CD4-positive, alpha-beta memory T cell (primary cell): Measurements from ENCODE around the gene RETREG3. TPM values are rescaled to one million over a fixed set of nuclear protein-coding genes. Genes with fewer than 3 reads are reported as not detected.

Experiments used
- CTCF ChIA-PET: fragments of 350-600 bp; sonication (Branson Sonifier 250); formaldehyde crosslinking; loops from one replicate; lab custom pipeline; 2021; ENCODE audit warnings: inconsistent platforms; ENCODE audit not compliant: partially characterized antibody; lab: Charles Lee
- POLR2A ChIA-PET: fragments of 350-600 bp; sonication (Branson Sonifier 250); formaldehyde crosslinking; loops from one replicate; lab custom pipeline; 2021; ENCODE audit not compliant: partially characterized antibody; lab: Charles Lee
- DNase-seq, 5 donors: peaks; one replicate each; pipeline versions ENCODE4 v3.0.0 to v3.0.0-alpha.2; 2020 to 2022; ENCODE audit warnings: mixed read lengths in 1 of 5
- H3K27ac ChIP-seq: one replicate; pipeline ENCODE4 v1.7.0; 2013; ENCODE audit warnings: low read depth, low read length
- H3K27me3 ChIP-seq: 2 replicates; pipeline ENCODE4 v1.7.0; 2013; ENCODE audit warnings: mild to moderate bottlenecking, low read length, moderate library complexity; ENCODE audit not compliant: insufficient read depth
- H3K36me3 ChIP-seq: 2 replicates; pipeline ENCODE4 v1.7.0; 2013; ENCODE audit warnings: mild to moderate bottlenecking, low read length, moderate library complexity; ENCODE audit not compliant: insufficient read depth
- H3K4me1 ChIP-seq: 2 replicates; pipeline ENCODE4 v1.7.0; 2013; ENCODE audit warnings: mild to moderate bottlenecking, low read length, moderate library complexity; ENCODE audit not compliant: insufficient read depth
- H3K4me3 ChIP-seq, 2 donors: one replicate each; pipeline ENCODE4 v1.7.0; 2013; ENCODE audit warnings: low read length in 2 of 2, mild to moderate bottlenecking in 1 of 2
- H3K9me3 ChIP-seq, 2 donors: one replicate each; pipeline ENCODE4 v1.7.0; 2013; ENCODE audit warnings: low read length in 2 of 2, control low read depth in 1 of 2; ENCODE audit not compliant: control insufficient read depth in 1 of 2
- H3K27ac Mint-ChIP-seq, 7 donors: one replicate each; pipeline ENCODE4 v1.8.0; 2020 to 2021; ENCODE audit warnings: mixed read lengths in 7 of 7, mild to moderate bottlenecking in 6 of 7, inconsistent platforms in 3 of 7, moderate library complexity in 3 of 7
- H3K27me3 Mint-ChIP-seq, 2 donors: one replicate each; pipeline ENCODE4 v1.8.0; 2020 to 2021; ENCODE audit warnings: mixed read lengths in 2 of 2
- H3K36me3 Mint-ChIP-seq, 2 donors: one replicate each; pipeline ENCODE4 v1.8.0; 2020 to 2021; ENCODE audit warnings: mixed read lengths in 2 of 2, inconsistent platforms in 1 of 2, mild to moderate bottlenecking in 1 of 2
- H3K4me1 Mint-ChIP-seq, 4 donors: one replicate each; pipeline ENCODE4 v1.8.0; 2020 to 2021; ENCODE audit warnings: mixed read lengths in 4 of 4, mild to moderate bottlenecking in 1 of 4
- H3K4me3 Mint-ChIP-seq, 8 donors: one replicate each; pipeline ENCODE4 v1.8.0; 2020 to 2021; ENCODE audit warnings: mixed read lengths in 8 of 8, mild to moderate bottlenecking in 7 of 8, moderate library complexity in 6 of 8, inconsistent platforms in 3 of 8
- H3K9me3 Mint-ChIP-seq, 8 donors: one replicate each; pipeline ENCODE4 v1.8.0; 2020 to 2021; ENCODE audit warnings: mixed read lengths in 8 of 8, mild to moderate bottlenecking in 5 of 8, inconsistent platforms in 3 of 8, moderate library complexity in 1 of 8
- intact Hi-C: fragments of 100-400 bp; cut with micrococcal nuclease; formaldehyde crosslinking; loops from one replicate; pipeline ENCODE4 v1.15.1; 2023
- polyA plus RNA-seq, 2 donors: library from polyadenylated mRNA; unstranded; fragments of 300-500 nt; fragmentation: Illumina TruSeq; gene quantifications; one replicate each; pipeline ENCODE4 v1.2.3, GENCODE V29; 2021
- total RNA-seq, 2 experiments: library from RNA; stranded (reverse); gene quantifications; one replicate each; pipeline ENCODE4 v1.2.3, GENCODE V29; 2021

RETREG3 gene
- total and polyA plus RNA-seq, 4 experiments from 2014 or later, result 106 to 134 (median 126) TPM

DNA sequence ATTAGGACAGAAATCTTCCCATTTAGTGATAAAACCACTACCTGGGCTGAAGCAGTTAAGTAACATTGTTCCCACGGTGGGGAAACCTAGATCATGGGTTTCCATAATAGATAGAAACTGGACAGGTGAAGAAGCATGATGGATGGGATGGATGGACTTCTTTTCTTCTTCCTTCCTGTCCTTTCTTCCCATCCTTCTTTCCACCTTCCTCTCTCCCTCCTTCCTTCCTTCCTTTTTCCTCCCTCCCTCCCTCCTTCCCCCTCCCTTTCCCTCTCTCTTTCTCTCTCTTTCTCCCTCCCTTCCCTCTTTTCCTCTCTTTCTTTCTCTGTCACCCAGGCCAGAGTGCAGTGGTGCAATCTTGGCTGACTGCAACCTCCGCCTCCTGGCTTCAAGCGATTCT is 34.7 kb downstream of the RETREG3 start:
- H3K9me3 Mint-ChIP-seq, result no peaks in the 10 kb centered on the region
- Histone ChIP-seq H3K9me3 (no peaks in the 10 kb centered on the region), H3K4me1 (peaks cover 21% of the 10 kb centered on the region), H3K27me3 (no peaks in the 10 kb centered on the region), H3K27ac (no peak overlapping the region), H3K36me3 (peaks cover 43% of the 10 kb centered on the region), H3K4me3 (no peak overlapping the region)
- peaks cover 18 to 47% (median 24%) of the 10 kb centered on the region in 4 donors for H3K4me1 Mint-ChIP-seq
- POLR2A ChIA-PET, result interaction anchor here (1.7 to 3.0 kb wide), 2 partner anchors 9 to 34 kb away, joined by 3 to 9 read pairs; partner anchors contain the start of genes RETREG3 and TUBG1
- intact Hi-C loops, result no loop called here
- no peaks in the 10 kb centered on the region for H3K27me3 Mint-ChIP-seq
- peaks cover 31 to 59% of the 10 kb centered on the region in 2 donors for H3K36me3 Mint-ChIP-seq
- CTCF ChIA-PET, result interaction anchor here (0.8 kb wide), 1 partner anchor 11 kb away, joined by 3 read pairs; no protein-coding TSS in a partner anchor
- H3K4me3 Mint-ChIP-seq, result no peak overlapping the region
- no peak for DNase-seq
- H3K27ac Mint-ChIP-seq, result peak overlapping the region in 1 of 7 donors; percentile 65

DNA sequence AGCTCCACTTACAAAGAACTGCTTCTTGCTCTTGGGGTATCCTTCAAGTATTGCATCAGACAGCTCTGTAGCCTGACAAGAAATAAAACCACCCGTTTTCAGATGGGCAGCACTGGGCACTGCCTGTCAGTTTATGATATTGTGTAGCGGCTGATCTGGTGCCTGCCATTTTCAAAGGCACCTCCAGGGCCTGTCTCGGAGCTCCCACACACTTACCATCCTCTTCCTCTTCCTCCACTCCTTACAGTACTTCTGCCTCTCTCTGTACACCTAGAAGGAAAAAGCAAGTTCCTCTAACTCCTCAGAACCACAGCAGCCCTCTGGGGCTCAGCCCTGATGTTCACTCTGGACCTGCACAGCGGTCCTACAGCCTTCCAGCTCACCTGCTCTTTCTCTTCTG is 36.1 kb downstream of the RETREG3 start:
- Mint-ChIP-seq H3K9me3 (no peaks in the 10 kb centered on the region), H3K4me3 (peak overlapping the region in 1 of 8 donors; percentile 29), H3K4me1 (peaks cover 17 to 49% (median 28%) of the 10 kb centered on the region in 4 donors), H3K36me3 (peaks cover 34 to 62% of the 10 kb centered on the region in 2 donors), H3K27me3 (no peaks in the 10 kb centered on the region), H3K27ac (peak overlapping the region in 2 of 7 donors; percentile 46 to 81)
- intact Hi-C loops, result no loop called here
- no peak for DNase-seq
- Histone ChIP-seq H3K36me3 (peaks cover 53% of the 10 kb centered on the region), H3K27me3 (no peaks in the 10 kb centered on the region), H3K9me3 (no peaks in the 10 kb centered on the region), H3K4me3 (no peak overlapping the region), H3K4me1 (peaks cover 26% of the 10 kb centered on the region), H3K27ac (no peak overlapping the region)
- ChIA-PET CTCF (interaction anchor here (1.4 kb wide), 1 partner anchor 25 kb away, joined by 4 read pairs; no protein-coding TSS in a partner anchor), POLR2A (interaction anchor here (1.3 to 3.0 kb wide), 2 partner anchors 36 to 185 kb away, joined by 4 to 9 read pairs; partner anchors contain the start of genes RETREG3, STAT3 and TUBG1)

DNA sequence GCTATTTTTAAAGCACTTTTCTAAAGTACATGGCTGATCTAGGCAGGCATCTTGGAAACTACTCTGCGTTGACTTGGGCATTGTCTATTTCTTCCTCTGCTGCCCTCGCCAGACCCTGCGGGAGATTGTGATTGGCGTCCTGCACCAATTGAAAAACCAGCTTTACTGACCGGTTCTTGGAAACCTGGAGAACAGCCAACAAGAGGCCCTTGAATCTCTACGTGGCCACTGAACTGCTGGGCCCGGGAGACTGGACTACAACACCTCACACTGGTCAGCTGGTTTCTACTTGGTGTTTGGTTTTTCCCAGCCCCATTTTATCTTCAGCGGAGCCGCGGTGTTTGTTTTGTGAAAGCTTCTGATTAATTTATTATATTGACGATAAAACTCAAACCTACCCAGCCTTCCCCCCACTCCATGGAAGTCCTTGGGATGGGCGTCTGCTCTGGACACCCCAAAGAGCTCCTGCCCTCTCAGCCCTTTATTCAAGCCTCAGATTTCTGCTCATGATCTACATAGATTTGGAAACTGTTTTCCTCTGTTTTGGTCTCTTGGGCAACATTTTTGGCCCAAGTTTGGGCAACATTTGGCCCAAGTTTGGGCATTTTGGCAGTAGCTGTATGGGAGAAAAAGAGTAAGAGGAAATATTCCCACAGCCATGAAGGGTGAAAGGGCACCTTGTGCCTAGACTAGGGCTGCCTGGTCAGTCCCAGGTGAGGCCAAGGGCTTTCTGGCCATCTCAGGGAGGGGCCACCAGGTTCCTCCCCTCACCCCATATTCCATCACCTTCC is 37.5 kb downstream of the RETREG3 start:
- Mint-ChIP-seq H3K9me3 (no peaks in the 10 kb centered on the region), H3K27me3 (no peaks in the 10 kb centered on the region), H3K4me3 (peak overlapping the region in 1 of 8 donors; percentile 39), H3K4me1 (peaks cover 16 to 42% (median 28%) of the 10 kb centered on the region in 4 donors), H3K27ac (no peak overlapping the region), H3K36me3 (peaks cover 34 to 67% of the 10 kb centered on the region in 2 donors)
- H3K36me3 ChIP-seq, result peaks cover 53% of the 10 kb centered on the region
- ChIA-PET CTCF (interaction anchor here (0.8 to 1.7 kb wide), 2 partner anchors 8 to 23 kb away, joined by 3 to 4 read pairs; no protein-coding TSS in a partner anchor), POLR2A (interaction anchor here (0.6 kb wide), 1 partner anchor 142 kb away, joined by 3 read pairs; no protein-coding TSS in a partner anchor)
- H3K4me3 ChIP-seq, result no peak overlapping the region
- intact Hi-C loops, result no loop called here
- H3K9me3 ChIP-seq, result no peaks in the 10 kb centered on the region
- H3K27me3 ChIP-seq, result no peaks in the 10 kb centered on the region
- no peak overlapping the region for H3K27ac ChIP-seq
- no peak for DNase-seq
- H3K4me1 ChIP-seq, result peaks cover 28% of the 10 kb centered on the region

DNA sequence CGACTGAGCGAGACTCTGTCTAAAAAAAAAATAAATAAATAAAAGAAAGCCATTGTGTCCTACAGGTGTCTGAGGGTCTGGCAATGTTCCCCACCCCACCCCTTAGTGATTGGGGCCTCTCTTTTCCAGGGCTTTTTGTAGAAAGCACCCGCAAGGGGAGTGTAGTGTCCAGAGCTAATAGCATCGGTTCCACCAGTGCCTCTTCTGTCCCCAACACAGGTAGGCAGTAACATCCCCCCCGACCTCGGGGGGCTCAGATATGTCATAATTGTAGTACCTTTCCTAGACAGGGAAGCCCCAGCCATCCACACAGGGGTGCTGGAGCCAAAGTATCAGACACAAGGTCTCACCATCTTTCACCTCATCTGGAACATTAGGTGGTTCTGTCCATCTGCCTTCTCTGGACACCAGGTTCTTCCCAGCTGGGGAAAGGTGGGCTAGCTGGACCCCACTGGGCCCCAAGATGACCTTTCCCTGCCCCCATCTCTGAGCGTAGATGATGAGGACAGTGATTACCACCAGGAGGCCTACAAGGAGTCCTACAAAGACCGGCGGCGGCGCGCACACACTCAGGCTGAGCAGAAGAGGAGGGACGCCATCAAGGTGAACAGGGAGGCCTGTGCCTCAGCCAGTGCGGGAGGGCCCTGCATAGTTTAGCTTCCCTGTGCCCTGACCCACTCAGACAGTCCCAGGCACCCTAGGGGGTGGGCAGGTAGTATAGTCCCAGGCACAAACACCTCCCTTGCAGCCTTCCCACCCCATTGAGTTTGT is 40.6 kb downstream of the RETREG3 start:
- peak overlapping the region in 6 of 7 donors; percentile 41 to 96 (median 58) for H3K27ac Mint-ChIP-seq
- H3K36me3 Mint-ChIP-seq, result peaks cover 28 to 75% of the 10 kb centered on the region in 2 donors
- intact Hi-C loops, result no loop called here
- no peaks in the 10 kb centered on the region for H3K27me3 Mint-ChIP-seq
- Histone ChIP-seq H3K9me3 (no peaks in the 10 kb centered on the region), H3K36me3 (peaks cover 72% of the 10 kb centered on the region), H3K4me3 (no peak overlapping the region), H3K27ac (no peak overlapping the region), H3K4me1 (peaks cover 46% of the 10 kb centered on the region), H3K27me3 (no peaks in the 10 kb centered on the region)
- POLR2A ChIA-PET, result interaction anchor here (1.3 to 6.3 kb wide), 5 partner anchors 9 to 40 kb away, joined by 3 to 73 read pairs (median 19); partner anchors contain the start of genes NAGLU, PSMC3IP, RETREG3 and TUBG1
- CTCF ChIA-PET, result interaction anchor here (1.0 to 4.5 kb wide), 2 partner anchors 10 to 38 kb away, joined by 3 to 37 read pairs; partner anchors contain the start of gene PSMC3IP
- no peak for DNase-seq
- peaks cover 15 to 58% (median 33%) of the 10 kb centered on the region in 4 donors for H3K4me1 Mint-ChIP-seq
- peak overlapping the region; percentile 20 to 98 (median 57) for H3K4me3 Mint-ChIP-seq
- H3K9me3 Mint-ChIP-seq, result no peaks in the 10 kb centered on the region

DNA sequence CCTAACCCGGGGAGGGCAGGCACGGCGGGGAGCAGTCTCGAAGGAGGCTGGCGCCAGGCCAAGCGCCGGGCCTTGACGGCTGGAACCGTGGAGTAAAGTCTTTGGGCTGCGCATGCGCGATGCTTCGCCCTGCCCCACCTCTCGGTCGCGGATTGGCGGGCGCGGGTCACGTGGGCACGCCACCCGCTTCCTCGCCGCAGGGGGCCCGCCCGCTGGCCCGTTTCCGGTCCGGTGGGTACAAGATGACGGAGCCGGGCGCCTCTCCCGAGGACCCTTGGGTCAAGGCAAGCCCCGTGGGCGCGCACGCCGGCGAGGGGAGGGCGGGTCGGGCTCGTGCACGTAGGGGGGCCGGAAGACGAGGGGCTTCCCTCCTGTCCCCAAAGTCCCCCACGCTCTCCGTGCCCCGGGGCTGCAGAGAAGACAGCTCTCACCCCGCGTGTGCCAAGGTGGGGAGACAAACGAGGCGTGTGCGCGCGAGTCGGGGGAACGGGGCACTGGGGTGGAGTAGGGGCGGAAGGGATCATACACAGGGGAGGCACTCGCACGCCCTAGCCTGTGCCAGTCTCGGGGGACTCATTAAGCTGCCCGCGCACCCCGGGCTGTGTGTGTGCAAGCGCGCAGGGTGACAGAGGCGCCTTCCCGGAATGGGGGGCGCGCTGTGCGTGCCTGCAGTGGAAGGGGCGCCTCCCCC is 42.1 kb downstream of the RETREG3 start, which contains the start of gene MLX:
Gene MLX, plus strand, starts transcription at position 218 of the 691 bp plus-strand sequence. Its CDS starts 25 bp downstream, at position 243.
- Histone ChIP-seq H3K4me1 (peaks cover 56% of the 10 kb centered on the region), H3K27me3 (no peaks in the 10 kb centered on the region), H3K9me3 (no peaks in the 10 kb centered on the region), H3K36me3 (peaks cover 58% of the 10 kb centered on the region), H3K27ac (peak within 1 kb of the TSS; percentile 79), H3K4me3 (peak within 1 kb of the TSS; percentile 89 to 97)
- peaks cover 21 to 65% of the 10 kb centered on the region in 2 donors for H3K36me3 Mint-ChIP-seq
- DNase-seq, result peak; percentile 90 to 91 (median 90)
- no peaks in the 10 kb centered on the region for H3K9me3 Mint-ChIP-seq
- POLR2A ChIA-PET, result interaction anchor here (0.7 to 6.3 kb wide), 12 partner anchors 8 to 794 kb away, joined by 3 to 73 read pairs (median 6); partner anchors contain the start of genes NAGLU, PSMC3IP, RETREG3 and TUBG1
- peaks cover 13 to 65% (median 42%) of the 10 kb centered on the region in 4 donors for H3K4me1 Mint-ChIP-seq
- H3K4me3 Mint-ChIP-seq, result peak within 1 kb of the TSS; percentile 94 to 98 (median 96)
- H3K27ac Mint-ChIP-seq, result peak within 1 kb of the TSS; percentile 95 to 98 (median 96)
- CTCF ChIA-PET, result interaction anchor here (0.8 to 4.5 kb wide), 4 partner anchors 9 to 37 kb away, joined by 3 to 37 read pairs (median 4); partner anchors contain the start of genes NAGLU and PSMC3IP
- intact Hi-C loops, result loop anchor here (1.0 kb wide), 1 partner anchor 10 kb away; the partner anchor contains the start of gene PSMC3IP
- no peaks in the 10 kb centered on the region for H3K27me3 Mint-ChIP-seq
